ENCODE data around the gene ATE1.
"Not testable (repeated sequence)": the region's sequence is repeated elsewhere in the genome, so short reads cannot be mapped to it uniquely, and the experiment has no call there.

Gene ATE1

GRCh38 chr10:121832647-121833046 is 95.2 kb downstream of the ATE1 start:
- TF ChIP-seq CTCF (conservative IDR thresholded peaks at IDR 0.05; ENCODE audit: low read depth, low read length) = no peak

GRCh38 chr10:121831777-121832176 is 96.1 kb downstream of the ATE1 start:
- no peak overlapping the region for H3K4me3 ChIP-seq (ENCODE audit: low read length)
- no peak for TF ChIP-seq CTCF (conservative IDR thresholded peaks at IDR 0.05; ENCODE audit: low read depth, low read length)
- DNase-seq (ENCODE audit: low read depth) = no peak

More at GRCh38 chr10:121832647-121833046, 95.2 kb downstream of the ATE1 start:
- no peak for DNase-seq (ENCODE audit: low read depth)
- H3K4me3 ChIP-seq (ENCODE audit: low read length) = no peak overlapping the region

- no peak for TF ChIP-seq CTCF (conservative IDR thresholded peaks at IDR 0.05; ENCODE audit: low read depth, low read length)
- H3K4me3 ChIP-seq (ENCODE audit: low read length) = no peak overlapping the region
- DNase-seq (ENCODE audit: low read depth) = no peak
Observed at GRCh38 chr10:121831237-121831636, 96.6 kb downstream of the ATE1 start.

GRCh38 chr10:121830101-121830500 is 97.7 kb downstream of the ATE1 start:
- TF ChIP-seq CTCF (conservative IDR thresholded peaks at IDR 0.05; ENCODE audit: low read depth, low read length) = no peak
- no peak overlapping the region for H3K4me3 ChIP-seq (ENCODE audit: low read length)
- no peak for DNase-seq (ENCODE audit: low read depth)

GRCh38 chr10:121828045-121828444 is 99.8 kb downstream of the ATE1 start:
- no peak for TF ChIP-seq CTCF (conservative IDR thresholded peaks at IDR 0.05; ENCODE audit: low read depth, low read length)
- DNase-seq (ENCODE audit: low read depth) = no peak
- no peak overlapping the region for H3K4me3 ChIP-seq (ENCODE audit: low read length)

GRCh38 chr10:121826773-121827172 is 101.1 kb downstream of the ATE1 start:
- not testable (repeated sequence) for DNase-seq (ENCODE audit: low read depth)

GRCh38 chr10:121823993-121824463 is 103.8 kb downstream of the ATE1 start:
- peak; percentile 25 for DNase-seq (ENCODE audit: low read depth)
- TF ChIP-seq CTCF (conservative IDR thresholded peaks at IDR 0.05; ENCODE audit: low read depth, low read length) = peak; percentile 77
- no peak overlapping the region for H3K4me3 ChIP-seq (ENCODE audit: low read length)

More at GRCh38 chr10:121826773-121827172, 101.1 kb downstream of the ATE1 start:
- H3K4me3 ChIP-seq (ENCODE audit: low read length) = not testable (repeated sequence)

- H3K4me3 ChIP-seq (ENCODE audit: low read length) = no peak overlapping the region
- no peak for DNase-seq (ENCODE audit: low read depth)
- TF ChIP-seq CTCF (conservative IDR thresholded peaks at IDR 0.05; ENCODE audit: low read depth, low read length) = no peak
Observed at GRCh38 chr10:121822724-121823123, 105.1 kb downstream of the ATE1 start.

Measured in retinal pigment epithelial cell (primary cell).